Cardiac fibroblast (primary cell): ENCODE results near the gene ZFR.

ENCODE experiments used
- DNase-seq, 2 donors: peaks; one replicate each; pipeline versions ENCODE4 v3.0.0 to v3.0.0-alpha.2; 2010; ENCODE audit warnings: low read depth in 2 of 2
- H3K4me3 ChIP-seq, 2 donors: replicated peaks in 1 of 2; 1 replicate in 1 of 2; 2 replicates in 1 of 2; pipeline ENCODE4 v1.5.1; 2011; ENCODE audit warnings: low read depth in 2 of 2, low read length in 2 of 2, mild to moderate bottlenecking in 2 of 2, moderate library complexity in 1 of 2
- TF ChIP-seq, protein P1 (sequence below): IDR thresholded peaks from one replicate; pipeline ENCODE4 v1.5.1; 2011; ENCODE audit warnings: low read depth, mild to moderate bottlenecking, low read length, inconsistent platforms

ZFR gene

DNA sequence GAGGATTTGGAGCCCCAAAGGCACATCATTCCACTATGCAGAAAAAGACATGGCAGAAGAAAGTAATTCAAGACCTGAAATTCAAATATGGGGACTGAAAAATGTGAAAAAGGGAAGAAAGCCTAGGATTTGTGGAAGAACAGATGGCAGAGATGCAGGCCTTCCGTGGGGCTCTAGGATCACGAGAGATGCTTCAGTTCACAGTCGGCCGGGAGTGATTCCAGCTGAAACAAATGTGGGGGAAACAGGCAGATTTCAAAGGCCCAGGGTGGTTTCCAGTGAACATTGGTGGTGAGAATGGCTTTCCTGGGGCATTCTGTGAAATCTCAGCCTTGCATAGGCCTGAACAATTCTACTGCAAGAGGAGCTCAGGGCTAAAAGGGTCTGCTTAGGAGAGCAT is 34.6 kb upstream of the ZFR start:
- TF ChIP-seq, protein P1, sequence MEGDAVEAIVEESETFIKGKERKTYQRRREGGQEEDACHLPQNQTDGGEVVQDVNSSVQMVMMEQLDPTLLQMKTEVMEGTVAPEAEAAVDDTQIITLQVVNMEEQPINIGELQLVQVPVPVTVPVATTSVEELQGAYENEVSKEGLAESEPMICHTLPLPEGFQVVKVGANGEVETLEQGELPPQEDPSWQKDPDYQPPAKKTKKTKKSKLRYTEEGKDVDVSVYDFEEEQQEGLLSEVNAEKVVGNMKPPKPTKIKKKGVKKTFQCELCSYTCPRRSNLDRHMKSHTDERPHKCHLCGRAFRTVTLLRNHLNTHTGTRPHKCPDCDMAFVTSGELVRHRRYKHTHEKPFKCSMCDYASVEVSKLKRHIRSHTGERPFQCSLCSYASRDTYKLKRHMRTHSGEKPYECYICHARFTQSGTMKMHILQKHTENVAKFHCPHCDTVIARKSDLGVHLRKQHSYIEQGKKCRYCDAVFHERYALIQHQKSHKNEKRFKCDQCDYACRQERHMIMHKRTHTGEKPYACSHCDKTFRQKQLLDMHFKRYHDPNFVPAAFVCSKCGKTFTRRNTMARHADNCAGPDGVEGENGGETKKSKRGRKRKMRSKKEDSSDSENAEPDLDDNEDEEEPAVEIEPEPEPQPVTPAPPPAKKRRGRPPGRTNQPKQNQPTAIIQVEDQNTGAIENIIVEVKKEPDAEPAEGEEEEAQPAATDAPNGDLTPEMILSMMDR, result no peak
- DNase-seq, result no peak
- H3K4me3 ChIP-seq, result no peak overlapping the region

DNA sequence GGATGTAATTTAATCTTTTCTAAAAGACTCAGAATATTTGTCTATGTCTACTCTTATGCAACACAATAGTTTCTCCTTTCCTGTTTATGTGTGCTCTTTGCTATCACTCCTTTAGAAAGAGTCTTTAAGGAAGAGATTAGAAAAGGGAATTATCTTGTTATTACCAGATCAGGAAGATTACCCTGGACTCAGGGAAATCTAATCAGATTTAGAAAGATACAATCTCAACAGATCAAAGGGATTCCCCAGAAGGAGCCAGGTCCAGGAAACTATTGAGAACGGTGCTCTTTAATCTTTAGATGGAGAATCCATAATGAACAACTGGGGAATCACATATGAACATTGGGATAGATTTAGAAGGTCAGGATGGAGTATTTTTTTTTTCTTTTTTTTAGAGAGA is 32.4 kb upstream of the ZFR start:
- no peak overlapping the region for H3K4me3 ChIP-seq
- DNase-seq, result no peak
- TF ChIP-seq, protein P1, result no peak

DNA sequence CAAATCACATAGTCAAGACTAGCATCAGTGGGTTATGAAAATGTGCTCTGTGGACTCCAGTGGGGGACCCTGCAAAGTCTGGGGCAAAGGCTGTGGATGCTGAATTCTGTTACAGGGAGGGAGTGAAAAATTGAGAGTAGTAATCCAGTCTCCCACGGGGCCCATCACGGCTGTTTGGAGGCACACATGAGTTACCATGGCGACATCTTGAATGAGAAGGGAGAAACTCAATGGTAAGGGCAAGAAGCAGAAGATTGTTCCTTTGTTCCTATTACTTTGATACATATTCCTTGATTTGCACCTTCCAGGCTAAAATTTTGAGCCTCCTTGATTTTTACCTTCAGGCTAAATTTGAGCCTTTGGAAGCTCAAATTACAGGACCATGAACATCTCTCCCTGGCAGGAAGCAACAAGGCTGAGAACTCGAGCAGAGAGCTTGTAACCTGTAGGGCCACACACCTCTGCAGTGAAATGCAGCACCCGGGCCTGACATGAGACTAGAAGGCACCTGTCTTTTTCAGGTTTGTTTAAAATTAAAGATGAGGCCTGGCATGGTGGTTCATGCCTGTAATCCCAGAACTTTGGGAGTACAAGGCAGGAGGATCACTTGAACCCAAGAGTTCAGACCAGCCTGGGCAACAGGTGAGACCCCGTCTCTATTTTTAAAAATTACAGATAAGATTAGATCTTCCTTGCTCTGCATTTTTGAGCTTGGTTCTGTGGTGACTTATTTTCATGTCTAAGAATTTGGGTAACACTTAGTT is 31.0 kb upstream of the ZFR start:
- DNase-seq, result peak; percentile 14 to 15
- TF ChIP-seq, protein P1, result no peak
- H3K4me3 ChIP-seq, result no peak overlapping the region

DNA sequence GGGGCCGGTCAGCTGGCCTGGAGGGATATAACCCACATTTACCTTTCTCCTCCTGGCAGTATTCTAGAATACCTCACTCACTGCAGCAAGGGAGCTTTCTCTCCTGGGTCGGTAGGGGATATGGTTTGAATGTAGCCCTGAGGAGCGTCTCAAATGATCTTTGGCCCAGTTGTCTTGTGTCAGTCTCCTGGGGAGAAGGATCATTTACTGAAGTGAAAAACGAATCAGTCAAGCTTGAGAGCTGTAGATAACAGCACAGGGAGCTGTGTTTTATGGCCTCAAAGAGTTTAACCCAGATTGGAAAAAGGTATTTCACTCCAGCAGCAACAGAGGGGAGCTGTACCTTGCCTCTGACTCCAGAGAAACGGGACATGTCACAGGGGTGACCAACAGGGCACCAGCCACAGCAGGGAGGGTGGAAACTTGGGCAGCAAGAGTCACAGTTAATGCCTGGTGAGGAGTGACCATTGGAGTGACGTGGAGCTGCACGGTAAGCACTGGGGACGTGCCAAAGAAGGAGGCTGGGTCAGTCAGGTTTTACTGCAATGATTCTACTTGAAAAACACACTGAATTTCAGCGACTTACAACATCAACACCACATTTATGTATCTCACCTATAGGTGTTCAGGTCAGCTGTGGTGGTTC is 29.8 kb upstream of the ZFR start:
- no peak overlapping the region for H3K4me3 ChIP-seq
- no peak for DNase-seq
- TF ChIP-seq, protein P1, result no peak

DNA sequence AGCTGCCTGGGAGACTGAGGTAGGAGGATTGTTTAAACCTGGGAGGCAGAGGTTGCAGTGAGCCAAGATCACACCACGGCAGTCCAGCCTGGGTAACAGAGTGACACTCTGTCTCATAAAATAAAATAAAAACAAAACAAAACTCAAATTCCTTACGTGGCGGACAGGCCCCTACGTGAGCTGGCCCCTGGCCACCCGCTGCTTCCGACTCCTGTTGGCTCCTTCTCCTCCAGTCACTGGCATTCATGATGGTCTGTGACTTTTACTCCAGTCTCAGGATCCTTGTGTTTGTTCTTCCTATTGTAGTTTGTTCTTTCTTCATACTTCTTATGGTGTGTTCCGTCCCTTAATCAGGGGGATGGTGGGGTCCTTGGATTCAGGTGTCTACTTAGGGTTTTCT is 28.5 kb upstream of the ZFR start:
- H3K4me3 ChIP-seq, result no peak overlapping the region
- TF ChIP-seq, protein P1, result no peak
- no peak for DNase-seq

DNA sequence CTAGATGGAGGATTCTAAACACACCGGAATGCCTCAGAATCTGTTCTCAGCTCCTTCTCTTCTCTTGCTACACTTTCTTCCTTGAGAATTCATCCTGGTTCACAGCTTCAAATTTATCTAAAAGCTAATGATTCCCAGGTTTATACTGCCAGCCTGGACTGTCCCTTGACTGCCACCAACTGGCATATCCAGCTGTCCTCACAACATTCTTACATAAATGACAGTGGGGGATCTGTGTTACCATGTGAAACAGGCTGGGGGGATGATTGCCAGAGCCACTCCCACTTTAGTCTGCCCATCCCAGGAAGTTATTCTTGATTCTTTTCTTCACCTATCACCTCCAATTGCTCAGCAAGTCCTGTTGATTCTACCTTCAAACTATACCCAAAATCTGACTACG is 27.2 kb upstream of the ZFR start:
- peak in 1 of 2 donors; percentile 9 for DNase-seq
- TF ChIP-seq, protein P1, result no peak
- H3K4me3 ChIP-seq, result no peak overlapping the region

DNA sequence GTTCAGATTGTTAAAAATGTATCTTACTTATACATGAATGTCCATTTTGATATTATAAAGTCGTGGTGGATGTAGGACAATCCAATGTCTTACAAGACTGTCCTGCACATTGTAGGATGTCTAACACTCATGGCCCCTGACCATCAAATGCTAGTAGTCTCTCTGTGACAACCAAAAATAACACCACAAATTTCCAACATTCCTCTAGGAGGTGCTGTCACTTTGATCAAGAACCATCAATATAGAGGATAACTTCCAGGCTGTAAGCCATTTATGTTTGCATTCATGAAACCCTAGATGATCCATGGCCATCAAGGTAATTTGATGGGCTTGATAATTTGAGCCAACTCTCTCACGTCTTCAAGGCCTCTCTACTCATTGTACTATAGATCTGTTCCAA is 20.5 kb upstream of the ZFR start:
- no peak for DNase-seq
- no peak overlapping the region for H3K4me3 ChIP-seq
- TF ChIP-seq, protein P1, result no peak
